NCI-H82 treated with DMSO at 0.1 percent for 48 hours (cell line): ENCODE measurements around the gene CTLA4.
"Not testable (repeated sequence)": the region's sequence is repeated elsewhere in the genome, so short reads cannot be mapped to it uniquely, and the experiment has no call there.

Experiments used
- DNase-seq: peaks from one replicate; lab custom pipeline; 2025; ENCODE audit not compliant: unreplicated experiment; lab: John Stamatoyannopoulos, UW

CTLA4 gene

DNA sequence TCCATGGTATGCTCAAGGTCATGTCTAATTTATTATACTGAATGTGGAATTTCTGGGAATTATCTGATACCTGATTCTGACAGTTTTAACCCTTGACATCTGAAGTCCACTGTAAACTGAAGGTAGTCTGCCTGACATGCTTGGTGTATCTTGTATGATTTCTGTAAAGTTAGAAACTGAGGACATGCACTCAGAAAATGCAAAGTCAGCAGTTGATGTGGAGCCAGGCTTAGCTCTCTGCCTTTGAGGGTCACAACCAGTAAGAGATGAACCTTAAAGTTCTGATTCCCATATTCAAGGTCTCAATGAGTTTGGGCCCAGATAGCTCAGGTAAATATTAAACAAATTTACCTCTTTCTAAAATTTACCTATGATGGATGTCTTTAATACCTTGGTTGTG lies 12.3 kb upstream of the CTLA4 start:
- DNase-seq, result no peak

DNA sequence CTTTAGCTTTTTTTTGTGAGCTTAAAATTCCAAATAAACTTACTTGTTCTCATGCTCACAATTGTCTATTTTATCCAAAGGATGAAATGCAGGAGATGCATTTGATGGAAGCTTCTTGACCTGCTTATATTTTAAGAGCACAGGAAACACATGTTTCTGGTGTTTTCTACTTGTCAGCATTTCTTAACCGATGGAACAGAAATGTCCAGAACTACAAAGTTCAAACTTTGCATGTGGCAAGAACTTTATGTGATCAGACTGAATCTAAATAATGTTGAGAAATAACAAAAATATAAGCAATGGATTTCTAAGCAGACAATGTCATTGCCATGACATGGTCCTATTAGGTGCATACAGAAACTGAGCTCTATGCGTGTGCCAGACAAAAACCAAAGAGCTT lies 9.9 kb upstream of the CTLA4 start:
- DNase-seq, result no peak

GRCh38 chr2:203858176-203858575 lies 9.4 kb upstream of the CTLA4 start:
- no peak for DNase-seq

- no peak for DNase-seq
These were observed 8.4 kb upstream of the CTLA4 start for GRCh38 chr2:203859030-203859789.

GRCh38 chr2:203861197-203861596 lies 6.4 kb upstream of the CTLA4 start:
- no peak for DNase-seq

DNA sequence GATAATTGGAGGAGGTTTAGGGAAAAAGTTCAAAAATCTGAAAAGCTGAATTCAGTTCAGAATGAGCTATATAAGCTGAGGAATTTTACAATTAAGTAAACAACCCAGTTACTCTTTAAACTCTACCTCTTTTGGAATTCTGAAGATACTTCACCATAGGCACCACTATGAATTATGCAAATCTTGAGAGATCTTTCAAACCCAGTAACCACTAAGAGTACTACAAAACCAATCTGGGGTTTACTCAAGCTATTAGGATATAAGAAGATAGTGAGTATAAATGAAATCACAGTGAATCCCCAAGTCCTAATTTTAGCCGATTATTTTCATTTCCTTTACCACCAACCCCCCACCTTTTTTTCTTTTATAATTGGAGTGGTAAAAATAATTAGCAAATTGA lies 6.0 kb upstream of the CTLA4 start:
- DNase-seq, result no peak

GRCh38 chr2:203869223-203870042 lies 1.9 kb downstream of the CTLA4 start:
- no peak for DNase-seq

DNA sequence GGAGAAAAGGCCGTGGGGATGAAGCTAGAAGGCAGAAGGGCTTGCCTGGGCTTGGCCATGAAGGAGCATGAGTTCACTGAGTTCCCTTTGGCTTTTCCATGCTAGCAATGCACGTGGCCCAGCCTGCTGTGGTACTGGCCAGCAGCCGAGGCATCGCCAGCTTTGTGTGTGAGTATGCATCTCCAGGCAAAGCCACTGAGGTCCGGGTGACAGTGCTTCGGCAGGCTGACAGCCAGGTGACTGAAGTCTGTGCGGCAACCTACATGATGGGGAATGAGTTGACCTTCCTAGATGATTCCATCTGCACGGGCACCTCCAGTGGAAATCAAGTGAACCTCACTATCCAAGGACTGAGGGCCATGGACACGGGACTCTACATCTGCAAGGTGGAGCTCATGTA lies 2.9 kb downstream of the CTLA4 start:
- DNase-seq, result no peak

GRCh38 chr2:203870941-203871340 lies 3.4 kb downstream of the CTLA4 start:
- DNase-seq, result no peak

DNA sequence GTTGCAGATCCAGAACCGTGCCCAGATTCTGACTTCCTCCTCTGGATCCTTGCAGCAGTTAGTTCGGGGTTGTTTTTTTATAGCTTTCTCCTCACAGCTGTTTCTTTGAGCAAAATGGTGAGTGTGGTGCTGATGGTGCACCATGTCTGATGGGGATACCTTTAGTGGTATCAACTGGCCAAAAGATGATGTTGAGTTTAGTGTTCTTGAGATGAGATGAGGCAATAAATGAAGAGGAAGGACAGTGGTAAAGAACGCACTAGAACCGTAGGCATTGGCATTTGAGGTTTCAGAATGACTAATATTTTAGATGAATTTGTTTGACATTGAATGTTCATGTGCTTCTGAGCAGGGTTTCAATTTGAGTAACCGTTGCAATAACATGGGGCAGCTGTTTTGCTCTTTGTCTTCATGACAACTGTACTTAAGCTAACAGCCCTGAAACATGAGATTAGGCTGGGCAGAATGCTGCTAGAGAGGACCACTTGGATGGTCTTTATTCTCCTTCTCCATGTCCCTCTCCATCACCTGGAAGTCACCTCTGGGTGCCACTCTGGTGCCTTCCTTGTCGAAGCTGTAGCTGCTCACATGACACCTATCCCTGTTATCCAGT lies 3.9 kb downstream of the CTLA4 start:
- no peak for DNase-seq

DNA sequence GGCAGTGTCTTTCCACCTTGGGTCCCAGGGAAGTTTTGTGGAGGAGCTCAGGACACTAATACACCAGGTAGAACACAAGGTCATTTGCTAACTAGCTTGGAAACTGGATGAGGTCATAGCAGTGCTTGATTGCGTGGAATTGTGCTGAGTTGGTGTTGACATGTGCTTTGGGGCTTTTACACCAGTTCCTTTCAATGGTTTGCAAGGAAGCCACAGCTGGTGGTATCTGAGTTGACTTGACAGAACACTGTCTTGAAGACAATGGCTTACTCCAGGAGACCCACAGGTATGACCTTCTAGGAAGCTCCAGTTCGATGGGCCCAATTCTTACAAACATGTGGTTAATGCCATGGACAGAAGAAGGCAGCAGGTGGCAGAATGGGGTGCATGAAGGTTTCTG lies 5.9 kb downstream of the CTLA4 start:
- no peak for DNase-seq

- no peak for DNase-seq
These were observed 6.5 kb downstream of the CTLA4 start for GRCh38 chr2:203873921-203874631.

DNA sequence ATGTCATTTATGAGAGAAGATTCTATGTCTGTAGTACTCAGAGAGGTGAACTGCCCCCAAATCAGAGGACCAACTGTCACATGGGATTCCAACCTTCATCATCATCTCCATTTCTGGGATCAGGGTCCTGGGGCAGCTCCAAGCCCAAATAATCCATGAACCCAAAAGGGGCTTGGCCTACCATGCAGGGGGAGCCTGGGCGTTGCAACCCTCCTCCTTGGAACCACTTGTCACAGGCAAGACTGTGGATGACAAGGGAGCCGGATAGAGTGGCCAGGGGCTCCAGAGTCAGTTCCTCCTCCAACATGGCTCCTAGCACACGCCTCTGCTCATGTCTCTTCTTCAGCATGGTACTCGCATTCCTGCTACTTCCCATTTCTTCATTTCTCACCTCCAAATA lies 7.9 kb downstream of the CTLA4 start:
- DNase-seq, result no peak

GRCh38 chr2:203876328-203876727 lies 8.8 kb downstream of the CTLA4 start:
- DNase-seq, result no peak

GRCh38 chr2:203878063-203878462 lies 10.5 kb downstream of the CTLA4 start:
- no peak for DNase-seq

- DNase-seq, result no peak
These were observed 13.1 kb downstream of the CTLA4 start for GRCh38 chr2:203880557-203881125.

GRCh38 chr2:203881185-203881584 lies 13.6 kb downstream of the CTLA4 start:
- DNase-seq, result not testable (repeated sequence)

DNA sequence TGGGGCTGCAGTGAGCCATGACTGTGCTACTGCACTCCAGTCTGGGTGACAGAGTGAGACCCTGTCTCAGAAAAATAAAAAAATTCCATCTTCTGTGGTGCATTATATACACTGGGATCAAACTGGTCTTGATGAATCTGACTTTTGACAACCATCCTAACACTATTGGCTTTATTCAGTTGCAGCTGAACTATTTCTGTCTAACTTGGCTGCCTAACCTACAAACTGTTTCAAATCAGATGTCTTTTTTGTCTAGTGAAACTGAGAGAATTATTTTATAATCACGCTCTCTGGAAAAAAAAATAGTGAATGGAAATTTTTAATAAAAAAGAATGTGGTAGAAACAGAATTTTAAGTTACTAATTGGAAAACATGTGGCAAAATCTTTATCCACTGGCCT lies 15.0 kb downstream of the CTLA4 start:
- no peak for DNase-seq

GRCh38 chr2:203886661-203887151 lies 19.1 kb downstream of the CTLA4 start:
- no peak for DNase-seq

DNA sequence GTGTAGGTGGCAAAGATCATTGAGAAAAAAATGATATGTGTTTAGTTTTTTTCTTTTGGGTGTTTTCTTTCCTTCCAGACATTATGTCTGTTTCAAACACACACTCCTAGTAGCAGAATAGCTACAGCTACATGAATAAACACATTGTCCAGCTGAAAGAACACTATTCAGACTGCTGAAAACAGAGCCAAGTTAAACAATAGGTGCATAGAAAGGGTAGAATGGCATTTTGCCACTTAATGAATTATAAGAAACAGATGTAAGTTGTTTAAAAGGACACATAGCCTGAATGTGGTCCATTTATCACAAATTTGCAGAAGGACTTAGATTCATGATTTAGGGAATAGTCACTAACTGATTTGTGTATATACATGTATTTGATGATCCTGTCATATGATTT lies 20.1 kb downstream of the CTLA4 start:
- DNase-seq, result no peak

- no peak for DNase-seq
These were observed 22.0 kb downstream of the CTLA4 start for GRCh38 chr2:203889542-203889941.
